WTC11 (cell line): ENCODE measurements around the gene PARD3B. TPM values are rescaled to one million over a fixed set of nuclear protein-coding genes. Genes with fewer than 3 reads are reported as not detected.

Experiments used
- ATAC-seq: fragments of 200-7000 bp; cut with Tn5 transposase; 2 replicates; pipeline ENCODE4 v1.10.0; 2021; ENCODE audit warnings: mild to moderate bottlenecking, moderate library complexity
- CTCF ChIA-PET: fragments of 300-600 bp; sonication (Branson Sonifier 250); formaldehyde crosslinking; loops from one replicate; lab custom pipeline; 2021; ENCODE audit warnings: antibody characterized with exemption; lab: Charles Lee
- POLR2A ChIA-PET: fragments of 350-600 bp; sonication (Branson Sonifier 250); formaldehyde crosslinking; loops from one replicate; lab custom pipeline; 2021; ENCODE audit warnings: antibody characterized with exemption; lab: Charles Lee
- DNase-seq: peaks from one replicate; pipeline ENCODE4 v3.0.0; 2021; ENCODE audit warnings: low spot score
- H3K27ac Mint-ChIP-seq: 2 replicates; pipeline ENCODE4 v1.8.0; 2021; ENCODE audit warnings: mixed read lengths
- H3K27me3 Mint-ChIP-seq: 2 replicates; pipeline ENCODE4 v1.8.0; 2021; ENCODE audit warnings: low read depth, mild to moderate bottlenecking, moderate library complexity, mixed read lengths
- H3K36me3 Mint-ChIP-seq: 2 replicates; pipeline ENCODE4 v1.8.0; 2021; ENCODE audit warnings: mixed read lengths
- H3K4me1 Mint-ChIP-seq: 2 replicates; pipeline ENCODE4 v1.8.0; 2022; ENCODE audit warnings: mixed read lengths
- H3K4me3 Mint-ChIP-seq: 2 replicates; pipeline ENCODE4 v1.8.0; 2021; ENCODE audit warnings: mild to moderate bottlenecking, moderate library complexity, mixed read lengths
- H3K9me3 Mint-ChIP-seq: 2 replicates; pipeline ENCODE4 v1.8.0; 2021; ENCODE audit warnings: mixed read lengths
- ATF1 ChIP-seq: sonication (generic); formaldehyde crosslinking; IDR thresholded peaks from 2 replicates; pipeline ENCODE4 v1.8.1; 2023; ENCODE audit warnings: mild to moderate bottlenecking, moderate library complexity, missing genetic modification reagents
- ATF3 ChIP-seq: sonication (generic); formaldehyde crosslinking; conservative IDR thresholded peaks from 2 replicates; pipeline ENCODE4 v1.8.1; 2022; ENCODE audit warnings: mild to moderate bottlenecking, missing genetic modification reagents
- CBFB ChIP-seq: sonication (generic); formaldehyde crosslinking; IDR thresholded peaks from 2 replicates; pipeline ENCODE4 v1.8.1; 2022; ENCODE audit warnings: mild to moderate bottlenecking, low read depth, missing genetic modification reagents
- E2F1 ChIP-seq: sonication (generic); formaldehyde crosslinking; IDR thresholded peaks from 2 replicates; pipeline ENCODE4 v1.8.0; 2022; ENCODE audit warnings: mild to moderate bottlenecking, missing genetic modification reagents
- E2F4 ChIP-seq: sonication (generic); formaldehyde crosslinking; IDR thresholded peaks from 2 replicates; pipeline ENCODE4 v1.8.1; 2022; ENCODE audit warnings: low read depth, mild to moderate bottlenecking, moderate library complexity, missing genetic modification reagents, borderline replicate concordance
- GABPB1 ChIP-seq: sonication (generic); formaldehyde crosslinking; IDR thresholded peaks from 2 replicates; pipeline ENCODE4 v1.8.1; 2023; ENCODE audit warnings: mild to moderate bottlenecking, missing genetic modification reagents
- GRHL2 ChIP-seq: fragments of 250-450 bp; sonication (Bioruptor Pico); IDR thresholded peaks from 2 replicates; pipeline ENCODE4 v1.8.0; 2022; ENCODE audit warnings: mild to moderate bottlenecking, moderate library complexity; ENCODE audit not compliant: insufficient replicate concordance, severe bottlenecking
- HMGA2 ChIP-seq: fragments of 250-450 bp; sonication (Bioruptor Pico); IDR thresholded peaks from 2 replicates; pipeline ENCODE4 v1.4.0; 2021; ENCODE audit warnings: mild to moderate bottlenecking, moderate library complexity
- IRF2 ChIP-seq: sonication (generic); formaldehyde crosslinking; IDR thresholded peaks from 2 replicates; pipeline ENCODE4 v1.8.0; 2022; ENCODE audit warnings: low read depth, missing genetic modification reagents, borderline replicate concordance
- JUN ChIP-seq: sonication (generic); formaldehyde crosslinking; IDR thresholded peaks from 2 replicates; pipeline ENCODE4 v1.8.0; 2023; ENCODE audit warnings: mild to moderate bottlenecking, missing genetic modification reagents
- MLX ChIP-seq: sonication (generic); formaldehyde crosslinking; IDR thresholded peaks from 2 replicates; pipeline ENCODE4 v1.8.1; 2023; ENCODE audit warnings: mild to moderate bottlenecking, missing genetic modification reagents, moderate library complexity
- NFATC4 ChIP-seq: fragments of 250-450 bp; sonication (Bioruptor Pico); IDR thresholded peaks from 2 replicates; pipeline ENCODE4 v1.9.0; 2021; ENCODE audit warnings: mild to moderate bottlenecking
- NR3C1 ChIP-seq: sonication (generic); formaldehyde crosslinking; conservative IDR thresholded peaks from 2 replicates; pipeline ENCODE4 v1.8.1; 2023; ENCODE audit warnings: low read depth, mild to moderate bottlenecking, missing genetic modification reagents
- PRDM15 ChIP-seq: sonication (generic); formaldehyde crosslinking; IDR thresholded peaks from 2 replicates; pipeline ENCODE4 v1.8.0; 2022; ENCODE audit warnings: missing genetic modification reagents
- TP53 ChIP-seq: sonication (generic); formaldehyde crosslinking; IDR thresholded peaks from 2 replicates; pipeline ENCODE4 v1.8.1; 2023; ENCODE audit warnings: mild to moderate bottlenecking, missing genetic modification reagents
- ZMAT4 ChIP-seq: fragments of 250-450 bp; sonication (Bioruptor Pico); IDR thresholded peaks from 2 replicates; pipeline ENCODE4 v1.9.0; 2021; ENCODE audit warnings: mild to moderate bottlenecking
- ZNF232 ChIP-seq: sonication (generic); formaldehyde crosslinking; IDR thresholded peaks from 2 replicates; pipeline ENCODE4 v1.8.0; 2022; ENCODE audit warnings: mild to moderate bottlenecking, missing genetic modification reagents
- ZNF396 ChIP-seq: fragments of 250-450 bp; sonication (Bioruptor Pico); IDR thresholded peaks from 2 replicates; pipeline ENCODE4 v1.8.0; 2021; ENCODE audit warnings: mild to moderate bottlenecking, moderate library complexity, borderline replicate concordance
- ZNF416 ChIP-seq: fragments of 250-450 bp; sonication (Bioruptor Pico); IDR thresholded peaks from 2 replicates; pipeline ENCODE4 v1.9.0; 2021; ENCODE audit warnings: mild to moderate bottlenecking, inconsistent platforms
- total RNA-seq: library from RNA; stranded (reverse); gene quantifications from 3 replicates; pipeline ENCODE4 v1.2.3, GENCODE V29; 2021

Gene PARD3B
- total RNA-seq, 1 experiment from 2014 or later, result 5.6 TPM

- no peak for ATAC-seq
- POLR2A ChIA-PET, result no interaction called here
- H3K27ac Mint-ChIP-seq, result no peak overlapping the region
- TF ChIP-seq ZNF416, result no peak
- no peak for TF ChIP-seq HMGA2 (CRISPR knock-in tag)
- no peak for TF ChIP-seq IRF2 (CRISPR knock-in tag)
- TF ChIP-seq ZNF396 (CRISPR knock-in tag), result no peak
- TF ChIP-seq ZNF232 (CRISPR knock-in tag), result no peak
- TF ChIP-seq MLX, result no peak
- TF ChIP-seq E2F1 (CRISPR knock-in tag), result no peak
- no peak for TF ChIP-seq ZMAT4
- no peak for TF ChIP-seq PRDM15 (CRISPR knock-in tag)
- TF ChIP-seq ATF1 (CRISPR knock-in tag), result no peak
- TF ChIP-seq GRHL2, result no peak
- no peak for TF ChIP-seq E2F4 (CRISPR knock-in tag)
- no peak for TF ChIP-seq TP53 (CRISPR knock-in tag)
- TF ChIP-seq ATF3 (CRISPR knock-in tag), result no peak
- TF ChIP-seq JUN (CRISPR knock-in tag), result no peak
- no peak for TF ChIP-seq GABPB1
- TF ChIP-seq, all 79 proteins: peak for 0
- Mint-ChIP-seq H3K27me3 (no peaks in the 10 kb centered on the region), H3K4me1 (peaks cover 7% of the 10 kb centered on the region), H3K36me3 (no peaks in the 10 kb centered on the region), H3K4me3 (no peak overlapping the region), H3K9me3 (no peaks in the 10 kb centered on the region)
- DNase-seq, result no peak
- CTCF ChIA-PET, result no interaction called here
Observed at GRCh38 chr2:205245001-205245400, 699.7 kb downstream of the PARD3B start.

- TF ChIP-seq CBFB (no peak), NFATC4 (no peak), NR3C1 (CRISPR knock-in tag) (no peak)
- H3K4me1 Mint-ChIP-seq, result peaks cover under 1% of the 10 kb centered on the region; the same call in 1 of the 2 replicates
- no peak overlapping the region for H3K4me3 Mint-ChIP-seq
- no peaks in the 10 kb centered on the region for H3K36me3 Mint-ChIP-seq
- ATAC-seq (no peak), DNase-seq (no peak)
- H3K27me3 Mint-ChIP-seq, result no peaks in the 10 kb centered on the region
- CTCF ChIA-PET, result no interaction called here
- POLR2A ChIA-PET, result no interaction called here
- H3K9me3 Mint-ChIP-seq, result no peaks in the 10 kb centered on the region
- H3K27ac Mint-ChIP-seq, result no peak overlapping the region
Observed at GRCh38 chr2:205245652-205246051, 700.4 kb downstream of the PARD3B start.
